Adrenal gland (tissue), 12 donors: ENCODE results near the gene KCNT1. TPM values are rescaled to one million over a fixed set of nuclear protein-coding genes. Genes with fewer than 3 reads are reported as not detected.

Experiments
- DNase-seq, 7 donors: peaks; one replicate each; pipeline ENCODE4 v3.0.0-alpha.2; 2019 to 2020
- H3K27ac ChIP-seq, 5 donors: fragments of 200-600 bp; sonication (generic) in 4 of 5; 1 replicate in 3 of 5; 2 replicates in 2 of 5; pipeline versions ENCODE4 v1.5.1 to v1.8.0; 2016 to 2020; ENCODE audit warnings: mild to moderate bottlenecking in 1 of 5
- H3K27me3 ChIP-seq: fragments of 200-600 bp; 2 replicates; pipeline ENCODE4 v1.8.0; 2021
- H3K36me3 ChIP-seq, 2 donors: fragments of 200-600 bp; replicated peaks in 1 of 2; 1 replicate in 1 of 2; 2 replicates in 1 of 2; pipeline versions ENCODE4 v1.5.1 to v1.8.0; 2018 to 2022
- H3K4me1 ChIP-seq, 2 donors: fragments of 200-600 bp; replicated peaks in 1 of 2; 1 replicate in 1 of 2; 2 replicates in 1 of 2; pipeline versions ENCODE4 v1.5.1 to v1.8.0; 2018 to 2021
- H3K4me3 ChIP-seq, 4 donors: fragments of 200-600 bp; sonication (generic) in 3 of 4; one replicate each; pipeline ENCODE4 v1.5.1; 2016 to 2018
- H3K9me3 ChIP-seq, 3 donors: fragments of 200-600 bp; sonication (generic) in 1 of 3; replicated peaks in 1 of 3; 1 replicate in 2 of 3; 2 replicates in 1 of 3; pipeline versions ENCODE4 v1.5.1 to v1.8.0; 2016 to 2021
- POLR2A ChIP-seq, 2 donors: fragments of 450-650 bp; IDR thresholded peaks; one replicate each; pipeline ENCODE4 v1.6.1; 2017; ENCODE audit warnings: antibody characterized with exemption in 2 of 2, mild to moderate bottlenecking in 2 of 2, moderate library complexity in 1 of 2
- WGBS, 4 donors: extraction: QIAGEN DNeasy Blood & Tissue Kit in 2 of 4; methylation state at CpG; one replicate each; pipeline versions ENCODE4 v1.1.5 to v1.1.7; 2013 to 2017; 5-methylcytosine and 5-hydroxymethylcytosine counted together
- intact Hi-C, 2 donors: fragments of 100-400 bp; cut with DNase I; formaldehyde crosslinking; loops; one replicate each; pipeline versions ENCODE4 v1.14.1 to v1.15.0; 2022 to 2023
- polyA plus RNA-seq, 3 donors: library from polyadenylated mRNA; stranded (reverse); fragments of 200-250 nt in 2 of 3; fragments of 350-450 nt in 1 of 3; fragmentation: Illumina TruSeq in 1 of 3; extraction: RNeasy Lipid Tissue Mini Kit (QIAGEN cat#74804) in 1 of 3; gene quantifications; one replicate each; pipeline ENCODE4 v1.2.3, GENCODE V29; 2013 to 2014
- total RNA-seq, 9 donors: library from RNA; depleted of rRNA in 4 of 9; stranded (reverse); fragments of >200 nt in 4 of 9; fragments of 120-200 nt in 1 of 9; fragmentation: NEBNext Ultra II Directional in 1 of 9; extraction: Animal tissue kit (Norgen Biotek cat#: 25700) in 1 of 9; gene quantifications; one replicate each; pipeline versions ENCODE4 v1.1.0 to v1.2.4, GENCODE V29; 2013 to 2023
- TF ChIP-seq, protein P1 (sequence below), 6 experiments: fragments of 450-650 bp in 4 of 6; fragments of 200-600 bp in 2 of 6; sonication (generic) in 1 of 6; IDR thresholded peaks; 1 replicate in 5 of 6; 2 replicates in 1 of 6; pipeline versions ENCODE4 v1.5.1 to v1.8.0; 2016 to 2021; ENCODE audit warnings: antibody characterized with exemption in 6 of 6, mild to moderate bottlenecking in 2 of 6, moderate library complexity in 1 of 6
- donor health status: healthy with polysubstance abuse.
- donor health status: Bipolar disorder and iron deficiency.
- donor health status: DM: yes; HTN: yes; CAD: no.
- donor health status: DM: no; HTN: no; CAD: no.
- donor health status: DM: no; HTN: no; CAD: no.
- donor health status: DM: yes; HTN: yes; CAD: no.

KCNT1 gene
- total and polyA plus RNA-seq, 12 donors, result 0.05 to 2.4 (median 0.24) TPM; not detected in 6

DNA sequence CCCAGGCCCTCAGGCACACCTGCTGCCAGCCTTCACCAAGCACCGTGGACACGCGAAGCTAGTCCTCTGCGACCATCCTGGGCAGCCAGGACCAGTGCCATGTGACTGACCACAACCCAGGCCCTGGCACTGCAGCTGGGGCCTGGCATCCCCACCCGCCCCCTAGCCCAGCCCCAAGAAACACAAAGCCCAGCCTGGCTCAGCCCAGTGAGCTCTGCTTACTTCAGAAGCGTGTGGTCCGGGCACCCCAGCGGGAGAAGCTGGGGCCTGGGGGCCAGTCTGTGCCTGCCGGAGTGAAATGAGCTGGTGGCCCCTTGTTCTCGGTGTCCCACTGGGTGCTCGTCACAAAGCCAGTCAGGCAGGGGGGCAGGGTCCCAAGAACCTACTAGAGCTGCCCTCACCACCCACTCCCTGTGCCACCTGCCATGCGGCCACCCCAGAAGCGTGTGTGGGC, 87.9 kb downstream of the KCNT1 start:
- intact Hi-C loops, result loop anchor here in 1 of 2 donors (10.0 kb wide), 1 partner anchor 335 kb away; no protein-coding TSS in a partner anchor
- Histone ChIP-seq H3K27ac (no peak overlapping the region), H3K27me3 (peaks cover 3% of the 10 kb centered on the region), H3K4me1 (no peaks in the 10 kb centered on the region), H3K9me3 (no peaks in the 10 kb centered on the region), H3K36me3 (no peaks in the 10 kb centered on the region), H3K4me3 (no peak overlapping the region)
- 80 to 93% (median 89%) methylated on average over 3 to 13 of the region's 13 CpGs for WGBS, 4 donors
- DNase-seq, result no peak
- TF ChIP-seq POLR2A (IDR thresholded peaks at IDR 0.05), result no peak
- TF ChIP-seq, protein P1, sequence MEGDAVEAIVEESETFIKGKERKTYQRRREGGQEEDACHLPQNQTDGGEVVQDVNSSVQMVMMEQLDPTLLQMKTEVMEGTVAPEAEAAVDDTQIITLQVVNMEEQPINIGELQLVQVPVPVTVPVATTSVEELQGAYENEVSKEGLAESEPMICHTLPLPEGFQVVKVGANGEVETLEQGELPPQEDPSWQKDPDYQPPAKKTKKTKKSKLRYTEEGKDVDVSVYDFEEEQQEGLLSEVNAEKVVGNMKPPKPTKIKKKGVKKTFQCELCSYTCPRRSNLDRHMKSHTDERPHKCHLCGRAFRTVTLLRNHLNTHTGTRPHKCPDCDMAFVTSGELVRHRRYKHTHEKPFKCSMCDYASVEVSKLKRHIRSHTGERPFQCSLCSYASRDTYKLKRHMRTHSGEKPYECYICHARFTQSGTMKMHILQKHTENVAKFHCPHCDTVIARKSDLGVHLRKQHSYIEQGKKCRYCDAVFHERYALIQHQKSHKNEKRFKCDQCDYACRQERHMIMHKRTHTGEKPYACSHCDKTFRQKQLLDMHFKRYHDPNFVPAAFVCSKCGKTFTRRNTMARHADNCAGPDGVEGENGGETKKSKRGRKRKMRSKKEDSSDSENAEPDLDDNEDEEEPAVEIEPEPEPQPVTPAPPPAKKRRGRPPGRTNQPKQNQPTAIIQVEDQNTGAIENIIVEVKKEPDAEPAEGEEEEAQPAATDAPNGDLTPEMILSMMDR (IDR thresholded peaks at IDR 0.05), result no peak

DNA sequence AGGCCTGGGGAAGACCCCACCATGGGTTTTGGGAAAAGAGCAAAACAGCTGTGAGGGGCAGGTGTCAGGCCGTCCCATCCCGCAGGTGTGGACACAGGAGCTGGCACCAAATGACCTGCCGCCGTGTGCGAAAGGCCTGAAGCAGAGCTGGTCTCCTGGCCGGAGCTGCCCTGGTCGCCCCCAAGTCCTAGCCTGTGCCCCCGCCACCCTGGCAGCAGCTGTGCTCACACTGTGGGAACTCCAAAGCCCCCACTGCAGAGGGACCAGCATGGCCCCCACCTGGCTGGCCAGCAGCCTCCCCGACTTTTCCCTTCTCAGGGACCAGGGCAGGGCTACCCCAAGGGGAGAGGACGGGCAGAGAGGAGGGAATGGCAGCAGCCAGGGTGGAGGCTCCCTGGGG, 88.4 kb downstream of the KCNT1 start:
- H3K27ac ChIP-seq, result no peak overlapping the region
- H3K27me3 ChIP-seq, result peaks cover 3% of the 10 kb centered on the region
- no peak for TF ChIP-seq POLR2A (IDR thresholded peaks at IDR 0.05)
- TF ChIP-seq, protein P1 (IDR thresholded peaks at IDR 0.05), result no peak
- WGBS, 4 donors, result 76 to 92% (median 88%) methylated on average over 8 to 10 of the region's 10 CpGs
- DNase-seq, result no peak
- no peaks in the 10 kb centered on the region for H3K9me3 ChIP-seq
- intact Hi-C loops, result loop anchor here in 1 of 2 donors (10.0 kb wide), 1 partner anchor 334 kb away; no protein-coding TSS in a partner anchor
- no peak overlapping the region for H3K4me3 ChIP-seq
- no peaks in the 10 kb centered on the region for H3K36me3 ChIP-seq
- no peaks in the 10 kb centered on the region for H3K4me1 ChIP-seq

DNA sequence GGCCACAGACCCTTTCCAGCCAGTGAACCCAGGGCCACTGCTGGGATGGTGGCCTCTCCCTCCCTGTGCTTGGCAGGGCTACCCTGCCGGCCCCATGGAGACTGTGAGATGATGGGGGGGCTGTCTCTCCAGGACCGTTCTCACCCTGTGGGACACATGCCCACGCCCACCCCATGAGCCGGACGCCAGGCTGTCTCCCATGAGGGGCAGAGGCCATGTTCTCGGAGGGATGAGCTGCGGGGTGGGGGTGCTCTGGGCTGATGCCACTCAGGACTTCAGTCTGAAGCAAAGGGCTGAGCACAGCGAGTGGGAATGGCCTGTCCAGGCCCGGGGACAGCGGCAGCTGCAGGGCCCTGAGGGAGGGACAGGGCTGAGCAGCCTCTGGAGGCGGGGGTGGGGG, 88.9 kb downstream of the KCNT1 start:
- no peak for TF ChIP-seq POLR2A (IDR thresholded peaks at IDR 0.05)
- TF ChIP-seq, protein P1 (IDR thresholded peaks at IDR 0.05), result no peak
- DNase-seq, result no peak
- Histone ChIP-seq H3K27me3 (peaks cover 3% of the 10 kb centered on the region), H3K9me3 (no peaks in the 10 kb centered on the region), H3K27ac (no peak overlapping the region), H3K4me1 (no peaks in the 10 kb centered on the region), H3K4me3 (no peak overlapping the region), H3K36me3 (no peaks in the 10 kb centered on the region)
- 68 to 78% (median 75%) methylated on average over 5 to 11 of the region's 11 CpGs for WGBS, 4 donors
- intact Hi-C loops, result loop anchor here in 1 of 2 donors (10.0 kb wide), 1 partner anchor 334 kb away; no protein-coding TSS in a partner anchor

DNA sequence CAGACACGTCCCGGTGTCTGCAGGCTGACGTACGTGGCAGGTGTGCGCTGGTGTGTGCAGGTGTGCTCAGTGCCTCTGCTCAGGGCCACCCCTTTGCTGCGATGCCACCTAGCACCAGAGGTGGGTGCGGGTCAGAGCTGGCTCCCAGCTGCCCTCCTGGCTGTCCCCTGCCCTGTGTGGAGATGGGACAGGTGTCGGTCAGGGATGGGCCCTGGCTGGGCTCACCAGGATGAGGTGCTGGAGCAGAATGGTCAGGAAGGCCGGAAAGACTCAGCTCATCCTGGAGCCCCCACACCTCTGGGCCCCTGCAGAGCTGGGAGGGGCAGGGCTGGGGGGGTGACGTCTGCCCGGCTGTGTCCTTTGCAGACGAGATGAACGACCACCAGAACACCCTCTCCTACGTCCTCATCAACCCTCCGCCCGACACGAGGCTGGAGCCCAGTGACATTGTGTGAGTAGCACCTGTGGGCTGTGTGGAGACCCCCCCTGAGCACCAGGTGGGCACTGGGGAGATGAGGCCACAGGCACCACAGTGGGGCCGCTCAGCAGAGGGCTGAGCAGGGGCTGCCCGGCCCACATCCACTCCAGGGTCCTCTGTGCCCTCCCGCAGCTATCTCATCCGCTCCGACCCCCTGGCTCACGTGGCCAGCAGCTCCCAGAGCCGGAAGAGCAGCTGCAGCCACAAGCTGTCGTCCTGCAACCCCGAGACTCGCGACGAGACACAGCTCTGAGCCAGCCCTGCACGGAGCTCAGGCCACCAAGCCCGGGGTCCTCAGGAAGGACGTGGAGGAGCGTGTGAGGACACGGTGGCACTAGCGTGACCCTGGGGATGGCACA, 89.7 kb downstream of the KCNT1 start:
- no peak for DNase-seq
- Histone ChIP-seq H3K27ac (no peak overlapping the region), H3K4me1 (no peaks in the 10 kb centered on the region), H3K4me3 (no peak overlapping the region), H3K27me3 (peaks cover 3% of the 10 kb centered on the region), H3K9me3 (no peaks in the 10 kb centered on the region), H3K36me3 (no peaks in the 10 kb centered on the region)
- TF ChIP-seq, protein P1 (IDR thresholded peaks at IDR 0.05), result no peak
- no peak for TF ChIP-seq POLR2A (IDR thresholded peaks at IDR 0.05)
- WGBS, 4 donors, result 67 to 79% (median 77%) methylated on average over 26 to 35 of the region's 35 CpGs
- intact Hi-C loops, result loop anchor here in 1 of 2 donors (10.0 kb wide), 1 partner anchor 333 kb away; no protein-coding TSS in a partner anchor
